Liver (tissue), 3 donors: ENCODE measurements around the gene SLC6A3.

Experiments used
- ATF3 ChIP-seq: IDR thresholded peaks from 2 replicates; pipeline ENCODE4 v1.6.1; 2016; ENCODE audit warnings: antibody characterized with exemption
- CTCF ChIP-seq: fragments of 150-350 bp; IDR thresholded peaks from 2 replicates; pipeline ENCODE4 v1.5.1; 2017; ENCODE audit warnings: improper control_type of control experiment, low read depth, low read length; ENCODE audit not compliant: missing input control
- EGR1 ChIP-seq, 2 donors: IDR thresholded peaks; 2 replicates each; pipeline ENCODE4 v1.6.1; 2016 to 2018; ENCODE audit warnings: antibody characterized with exemption in 2 of 2, low read depth in 2 of 2
- FOXA1 ChIP-seq: IDR thresholded peaks from 2 replicates; pipeline ENCODE4 v1.6.1; 2016; ENCODE audit warnings: antibody characterized with exemption
- GABPA ChIP-seq, 2 donors: IDR thresholded peaks in 1 of 2; conservative IDR thresholded peaks in 1 of 2; 2 replicates each; pipeline ENCODE4 v1.6.1; 2016; ENCODE audit warnings: antibody characterized with exemption in 2 of 2, mild to moderate bottlenecking in 1 of 2, moderate library complexity in 1 of 2
- HNF4G ChIP-seq: IDR thresholded peaks from 2 replicates; pipeline ENCODE4 v1.6.1; 2016; ENCODE audit warnings: antibody characterized with exemption
- JUND ChIP-seq, 2 donors: IDR thresholded peaks; 2 replicates each; pipeline ENCODE4 v1.6.1; 2016; ENCODE audit warnings: antibody characterized with exemption in 2 of 2
- MAX ChIP-seq: IDR thresholded peaks from 2 replicates; pipeline ENCODE4 v1.6.1; 2016; ENCODE audit warnings: antibody characterized with exemption
- RAD21 ChIP-seq, 2 donors: IDR thresholded peaks; 2 replicates each; pipeline ENCODE4 v1.6.1; 2016; ENCODE audit warnings: antibody characterized with exemption in 2 of 2, mild to moderate bottlenecking in 2 of 2
- REST ChIP-seq: IDR thresholded peaks from 2 replicates; pipeline ENCODE4 v1.6.1; 2016; ENCODE audit warnings: antibody characterized with exemption, mild to moderate bottlenecking
- SP1 ChIP-seq: IDR thresholded peaks from 2 replicates; pipeline ENCODE4 v1.6.1; 2018; ENCODE audit warnings: antibody characterized with exemption, mild to moderate bottlenecking
- TAF1 ChIP-seq: conservative IDR thresholded peaks from 2 replicates; pipeline ENCODE4 v1.6.1; 2016; ENCODE audit warnings: antibody characterized with exemption, mild to moderate bottlenecking
- YY1 ChIP-seq: IDR thresholded peaks from 2 replicates; pipeline ENCODE4 v1.6.1; 2016; ENCODE audit warnings: antibody characterized with exemption, mild to moderate bottlenecking
- TF ChIP-seq, protein P1 (sequence below): IDR thresholded peaks from 2 replicates; pipeline ENCODE4 v1.6.1; 2016; ENCODE audit warnings: antibody characterized with exemption
- donor health status: healthy.
- donor health status: healthy.

GRCh38 chr5:1424716-1425115 lies 20.5 kb downstream of the SLC6A3 start:
- TF ChIP-seq ATF3 (no peak), CTCF (no peak), JUND (IDR thresholded peaks at IDR 0.05) (no peak), MAX (no peak), GABPA (IDR thresholded peaks at IDR 0.05 in 1 of 2, conservative IDR thresholded peaks at IDR 0.05 in 1 of 2) (no peak), RAD21 (IDR thresholded peaks at IDR 0.05) (no peak), TAF1 (no peak), YY1 (no peak), REST (no peak), EGR1 (IDR thresholded peaks at IDR 0.05; ENCODE audit: low read depth in 2 of 2) (no peak), SP1 (no peak), FOXA1 (no peak), HNF4G (no peak)
- TF ChIP-seq, protein P1, sequence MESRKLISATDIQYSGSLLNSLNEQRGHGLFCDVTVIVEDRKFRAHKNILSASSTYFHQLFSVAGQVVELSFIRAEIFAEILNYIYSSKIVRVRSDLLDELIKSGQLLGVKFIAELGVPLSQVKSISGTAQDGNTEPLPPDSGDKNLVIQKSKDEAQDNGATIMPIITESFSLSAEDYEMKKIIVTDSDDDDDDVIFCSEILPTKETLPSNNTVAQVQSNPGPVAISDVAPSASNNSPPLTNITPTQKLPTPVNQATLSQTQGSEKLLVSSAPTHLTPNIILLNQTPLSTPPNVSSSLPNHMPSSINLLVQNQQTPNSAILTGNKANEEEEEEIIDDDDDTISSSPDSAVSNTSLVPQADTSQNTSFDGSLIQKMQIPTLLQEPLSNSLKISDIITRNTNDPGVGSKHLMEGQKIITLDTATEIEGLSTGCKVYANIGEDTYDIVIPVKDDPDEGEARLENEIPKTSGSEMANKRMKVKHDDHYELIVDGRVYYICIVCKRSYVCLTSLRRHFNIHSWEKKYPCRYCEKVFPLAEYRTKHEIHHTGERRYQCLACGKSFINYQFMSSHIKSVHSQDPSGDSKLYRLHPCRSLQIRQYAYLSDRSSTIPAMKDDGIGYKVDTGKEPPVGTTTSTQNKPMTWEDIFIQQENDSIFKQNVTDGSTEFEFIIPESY, result no peak
